Stimulated activated CD4-positive, alpha-beta T cell treated with anti-CD3 and anti-CD28 coated beads, Interleukin-15, amount 100 ng/mL, for 48 hours (primary cell): Measurements from ENCODE around the gene PGA5.
A peak's percentile ranks its signal among the peaks of the same experiment; 100 is the strongest.
"Not testable (repeated sequence)": the region's sequence is repeated elsewhere in the genome, so short reads cannot be mapped to it uniquely, and the experiment has no call there.

Source experiments
- DNase-seq, 2 donors: peaks; one replicate each; pipeline ENCODE4 v3.0.0-alpha.2; 2020; ENCODE audit warnings: low read depth in 2 of 2

Gene PGA5

GRCh38 chr11:61226457-61227137 lies 14.4 kb upstream of the PGA5 start:
- not testable (repeated sequence) for DNase-seq

GRCh38 chr11:61229458-61229857 lies 11.5 kb upstream of the PGA5 start:
- not testable (repeated sequence) for DNase-seq

GRCh38 chr11:61231033-61231432 lies 9.9 kb upstream of the PGA5 start:
- DNase-seq = not testable (repeated sequence)

- not testable (repeated sequence) for DNase-seq
Measured at GRCh38 chr11:61231585-61231984, 9.4 kb upstream of the PGA5 start.

- DNase-seq = not testable (repeated sequence)
Measured at GRCh38 chr11:61232548-61233145, 8.3 kb upstream of the PGA5 start.

DNA sequence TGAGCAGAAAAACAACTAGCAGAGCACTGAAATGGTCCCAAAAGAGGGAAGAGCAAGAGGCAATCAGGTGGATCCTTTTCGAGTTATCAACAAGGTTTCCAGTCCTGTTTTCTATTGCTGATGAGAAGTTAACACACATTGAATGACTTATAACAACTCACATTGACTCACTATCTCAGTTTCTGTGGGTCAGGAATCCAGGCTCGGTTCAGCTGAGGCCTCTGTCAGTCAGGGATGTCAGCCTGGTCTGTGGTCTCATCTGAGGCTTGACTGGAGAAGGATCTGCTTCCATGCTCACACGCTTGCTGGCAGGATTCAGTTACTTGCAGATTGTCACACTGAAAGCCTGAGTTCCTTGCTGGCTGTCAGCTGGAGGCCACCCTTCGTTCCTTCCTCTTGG lies 3.8 kb upstream of the PGA5 start:
- DNase-seq = not testable (repeated sequence)

GRCh38 chr11:61240288-61240687 lies 687 bp upstream of the PGA5 start:
- not testable (repeated sequence) for DNase-seq

GRCh38 chr11:61241526-61241925 lies 551 bp downstream of the PGA5 start:
- not testable (repeated sequence) for DNase-seq

- not testable (repeated sequence) for DNase-seq
Measured at GRCh38 chr11:61245284-61245964, 4.4 kb downstream of the PGA5 start.

GRCh38 chr11:61248071-61248470 lies 7.1 kb downstream of the PGA5 start:
- not testable (repeated sequence) for DNase-seq

- not testable (repeated sequence) for DNase-seq
Measured at GRCh38 chr11:61249201-61249600, 8.2 kb downstream of the PGA5 start.

GRCh38 chr11:61250796-61251765 lies 10.1 kb downstream of the PGA5 start:
- not testable (repeated sequence) for DNase-seq

GRCh38 chr11:61252332-61252731 lies 11.4 kb downstream of the PGA5 start:
- DNase-seq = not testable (repeated sequence)

DNA sequence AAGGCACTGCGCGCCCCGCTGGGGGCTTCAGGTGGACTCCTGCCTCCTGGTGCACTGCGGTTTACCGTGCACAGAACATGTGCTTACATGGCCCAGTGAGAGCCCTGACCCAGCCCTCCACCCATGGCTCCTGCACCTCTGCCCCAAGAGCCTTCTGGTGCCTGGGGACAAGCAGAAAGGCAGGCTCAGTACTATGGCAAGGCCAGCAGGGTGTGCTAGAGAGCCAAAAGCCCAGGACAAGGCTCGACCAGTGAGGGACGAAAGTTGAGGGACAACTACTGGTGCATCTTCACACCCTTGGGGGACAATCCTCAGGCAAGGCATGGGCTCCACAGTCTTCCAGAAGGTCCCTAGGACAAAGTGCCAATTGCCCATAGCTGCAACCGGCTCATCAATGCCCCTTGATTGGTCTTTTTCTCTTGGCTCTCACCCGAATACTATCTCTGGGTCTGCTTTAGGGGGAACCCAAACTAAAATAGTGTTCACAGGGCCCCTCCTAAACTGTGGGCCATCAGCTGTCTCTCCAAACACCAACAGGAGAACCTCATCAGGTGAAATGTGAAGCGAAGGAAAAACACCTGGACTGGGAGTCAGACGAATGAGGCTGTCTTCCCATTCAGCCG lies 13.5 kb downstream of the PGA5 start:
- peak; percentile 41 to 52 for DNase-seq

GRCh38 chr11:61256710-61257482 lies 15.9 kb downstream of the PGA5 start:
- no peak for DNase-seq

GRCh38 chr11:61258546-61258945 lies 17.6 kb downstream of the PGA5 start:
- DNase-seq = no peak

DNA sequence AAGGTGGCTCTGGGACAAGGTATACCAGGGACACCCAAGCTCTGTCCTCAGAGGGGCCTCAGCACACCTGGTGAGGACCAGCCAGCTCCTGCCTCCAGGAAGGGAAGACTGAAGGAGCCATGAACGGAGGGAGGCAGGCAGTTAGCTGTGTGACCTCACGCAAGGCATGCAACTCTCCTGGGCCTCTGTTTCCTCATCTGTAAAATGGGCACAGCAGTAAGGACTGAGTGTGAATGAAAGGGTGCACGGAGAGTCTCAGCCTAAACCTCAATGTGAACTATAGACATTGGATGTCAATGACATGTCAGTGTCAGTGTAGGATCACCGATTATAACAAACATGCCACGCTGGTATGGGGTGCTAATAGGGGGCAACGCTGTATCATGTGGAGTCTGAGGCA lies 18.4 kb downstream of the PGA5 start:
- no peak for DNase-seq

DNA sequence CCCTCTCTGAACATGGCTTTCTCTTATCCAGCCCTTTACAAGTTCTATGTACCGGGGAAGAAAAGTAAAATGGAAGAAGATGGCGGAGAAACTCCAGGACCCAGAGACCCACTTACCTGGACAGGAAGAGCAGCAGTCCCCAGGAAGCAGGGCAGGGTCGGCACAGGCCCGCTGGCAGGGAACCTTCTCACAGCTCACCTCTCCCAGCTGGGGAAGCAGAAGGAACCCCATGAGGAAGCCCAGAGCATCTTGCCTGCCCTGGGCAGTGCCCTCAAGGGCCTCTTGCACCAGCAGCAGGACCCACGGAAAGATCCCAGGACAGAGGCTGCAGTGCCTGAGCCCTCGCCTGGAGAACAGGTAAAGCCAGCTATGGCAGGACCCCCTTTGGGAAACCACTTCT lies 23.4 kb downstream of the PGA5 start:
- no peak for DNase-seq

- DNase-seq = no peak
Measured at GRCh38 chr11:61264795-61265194, 23.8 kb downstream of the PGA5 start.

- no peak for DNase-seq
Measured at GRCh38 chr11:61265357-61265756, 24.4 kb downstream of the PGA5 start.
